BJ (cell line): ENCODE data around the gene OR10A3. TPM values are rescaled to one million over a fixed set of nuclear protein-coding genes. Genes with fewer than 3 reads are reported as not detected.

Experiments used
- CTCF ChIA-PET: fragments of 350-600 bp; formaldehyde crosslinking; extraction: SDS; loops from one replicate; lab custom pipeline; 2021; ENCODE audit warnings: antibody characterized with exemption, inconsistent platforms; lab: Yijun Ruan, JAX
- POLR2A ChIA-PET: fragments of 300-600 bp; sonication (Branson Sonifier 250); formaldehyde crosslinking; extraction: SDS; loops from one replicate; lab custom pipeline; 2021; ENCODE audit warnings: antibody characterized with exemption; lab: Charles Lee
- DNase-seq: peaks from one replicate; pipeline ENCODE4 v3.0.0-alpha.2; 2011; ENCODE audit warnings: low read depth
- H3K27me3 ChIP-seq: 2 replicates; pipeline ENCODE4 v1.6.0; 2011; ENCODE audit warnings: low read length; ENCODE audit not compliant: control insufficient read depth, insufficient read depth
- H3K36me3 ChIP-seq: 2 replicates; pipeline ENCODE4 v1.5.1; 2011; ENCODE audit warnings: low read length; ENCODE audit not compliant: control insufficient read depth, insufficient read depth
- H3K4me3 ChIP-seq: 2 replicates; pipeline ENCODE4 v1.5.1; 2011; ENCODE audit warnings: low read depth, mild to moderate bottlenecking, control low read depth, low read length
- polyA plus RNA-seq: library from polyadenylated mRNA; depleted of rRNA; stranded (reverse); fragments of >200 nt; gene quantifications from 2 replicates; pipeline ENCODE4 v1.2.3, GENCODE V29; 2011; rRNA removed
- small RNA-seq: library from RNA; depleted of rRNA; stranded (forward); fragments of <200 nt; gene quantifications from one replicate; pipeline ENCODE3, GENCODE V24; 2012; ENCODE audit warnings: low replicate concordance, low read depth; ENCODE audit not compliant: insufficient read length
- TF ChIP-seq, protein P1 (sequence below): IDR thresholded peaks from 2 replicates; pipeline ENCODE4 v1.5.1; 2011; ENCODE audit warnings: low read depth, mild to moderate bottlenecking, control low read depth, inconsistent platforms, low read length, moderate library complexity; ENCODE audit not compliant: insufficient read depth

OR10A3 gene
- polyA plus RNA-seq, 1 experiment = 0.07 TPM

DNA sequence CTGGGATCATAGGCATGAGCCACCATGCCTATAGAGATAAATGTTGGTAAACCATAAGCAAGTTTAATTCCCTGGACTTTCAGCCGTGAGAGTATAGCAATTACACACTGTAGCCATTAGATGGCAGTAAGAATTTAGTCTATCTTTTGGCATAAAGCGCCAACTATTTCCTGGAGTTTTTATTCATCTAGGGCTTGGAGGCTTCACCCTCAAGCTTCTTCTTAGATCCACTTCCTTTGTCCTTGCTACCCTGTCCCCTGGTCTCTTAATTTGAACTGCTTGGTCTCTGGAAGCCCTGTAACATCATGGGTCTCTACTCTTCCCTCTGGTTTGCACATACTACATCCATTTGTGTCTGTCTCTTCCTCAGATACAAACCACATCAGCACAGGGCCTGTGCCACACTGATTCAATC lies 48.7 kb downstream of the OR10A3 start:
- Histone ChIP-seq H3K36me3 (no peaks in the 10 kb centered on the region), H3K4me3 (no peak overlapping the region), H3K27me3 (no peaks in the 10 kb centered on the region)
- TF ChIP-seq, protein P1, sequence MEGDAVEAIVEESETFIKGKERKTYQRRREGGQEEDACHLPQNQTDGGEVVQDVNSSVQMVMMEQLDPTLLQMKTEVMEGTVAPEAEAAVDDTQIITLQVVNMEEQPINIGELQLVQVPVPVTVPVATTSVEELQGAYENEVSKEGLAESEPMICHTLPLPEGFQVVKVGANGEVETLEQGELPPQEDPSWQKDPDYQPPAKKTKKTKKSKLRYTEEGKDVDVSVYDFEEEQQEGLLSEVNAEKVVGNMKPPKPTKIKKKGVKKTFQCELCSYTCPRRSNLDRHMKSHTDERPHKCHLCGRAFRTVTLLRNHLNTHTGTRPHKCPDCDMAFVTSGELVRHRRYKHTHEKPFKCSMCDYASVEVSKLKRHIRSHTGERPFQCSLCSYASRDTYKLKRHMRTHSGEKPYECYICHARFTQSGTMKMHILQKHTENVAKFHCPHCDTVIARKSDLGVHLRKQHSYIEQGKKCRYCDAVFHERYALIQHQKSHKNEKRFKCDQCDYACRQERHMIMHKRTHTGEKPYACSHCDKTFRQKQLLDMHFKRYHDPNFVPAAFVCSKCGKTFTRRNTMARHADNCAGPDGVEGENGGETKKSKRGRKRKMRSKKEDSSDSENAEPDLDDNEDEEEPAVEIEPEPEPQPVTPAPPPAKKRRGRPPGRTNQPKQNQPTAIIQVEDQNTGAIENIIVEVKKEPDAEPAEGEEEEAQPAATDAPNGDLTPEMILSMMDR = peak; percentile 65
- CTCF ChIA-PET = interaction anchor here (0.6 to 7.5 kb wide), 23 partner anchors 12 to 675 kb away, joined by 3 to 129 read pairs (median 6); partner anchors contain the start of genes EIF3F and NLRP10
- no peak for DNase-seq
- POLR2A ChIA-PET = interaction anchor here (1.0 to 1.3 kb wide), 3 partner anchors 10 to 94 kb away, joined by 3 read pairs; partner anchors contain the start of genes EIF3F and NLRP10

DNA sequence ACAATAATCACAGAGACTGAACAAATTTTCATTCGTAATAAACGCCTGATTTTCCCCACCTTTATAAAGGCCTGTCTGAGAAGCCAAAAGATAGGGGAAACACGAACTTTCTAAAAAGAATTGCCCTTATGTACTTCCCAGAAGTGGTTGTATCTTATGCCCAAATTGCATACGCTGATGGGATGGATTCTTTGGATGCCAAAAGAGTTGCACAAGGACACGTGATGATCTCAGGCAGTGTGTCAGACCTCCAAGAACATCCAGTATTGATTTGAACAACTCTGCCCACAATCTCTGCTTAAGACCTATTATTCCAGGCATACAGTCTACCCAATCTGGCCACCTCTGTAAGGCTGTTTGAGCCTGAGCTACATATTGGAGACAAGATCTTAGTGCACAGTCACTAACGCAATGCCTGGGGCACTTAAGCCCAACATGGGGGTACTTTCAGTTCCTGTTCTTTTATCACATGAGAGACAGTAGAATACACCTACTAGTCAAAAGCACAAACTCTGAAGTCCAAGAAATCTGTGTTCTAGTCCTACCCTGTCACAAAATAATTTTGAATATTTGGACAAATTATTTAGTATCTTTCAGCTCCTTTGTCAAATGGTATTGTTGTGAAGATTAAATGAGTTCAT lies 49.3 kb downstream of the OR10A3 start:
- TF ChIP-seq, protein P1 = no peak
- ChIA-PET CTCF (interaction anchor here (0.8 to 7.5 kb wide), 19 partner anchors 12 to 208 kb away, joined by 3 to 129 read pairs (median 6); partner anchors contain the start of gene EIF3F), POLR2A (interaction anchor here (1.0 to 1.3 kb wide), 3 partner anchors 11 to 95 kb away, joined by 3 read pairs; partner anchors contain the start of genes EIF3F and NLRP10)
- Histone ChIP-seq H3K4me3 (no peak overlapping the region), H3K27me3 (no peaks in the 10 kb centered on the region), H3K36me3 (no peaks in the 10 kb centered on the region)
- peak; percentile 40 for DNase-seq

DNA sequence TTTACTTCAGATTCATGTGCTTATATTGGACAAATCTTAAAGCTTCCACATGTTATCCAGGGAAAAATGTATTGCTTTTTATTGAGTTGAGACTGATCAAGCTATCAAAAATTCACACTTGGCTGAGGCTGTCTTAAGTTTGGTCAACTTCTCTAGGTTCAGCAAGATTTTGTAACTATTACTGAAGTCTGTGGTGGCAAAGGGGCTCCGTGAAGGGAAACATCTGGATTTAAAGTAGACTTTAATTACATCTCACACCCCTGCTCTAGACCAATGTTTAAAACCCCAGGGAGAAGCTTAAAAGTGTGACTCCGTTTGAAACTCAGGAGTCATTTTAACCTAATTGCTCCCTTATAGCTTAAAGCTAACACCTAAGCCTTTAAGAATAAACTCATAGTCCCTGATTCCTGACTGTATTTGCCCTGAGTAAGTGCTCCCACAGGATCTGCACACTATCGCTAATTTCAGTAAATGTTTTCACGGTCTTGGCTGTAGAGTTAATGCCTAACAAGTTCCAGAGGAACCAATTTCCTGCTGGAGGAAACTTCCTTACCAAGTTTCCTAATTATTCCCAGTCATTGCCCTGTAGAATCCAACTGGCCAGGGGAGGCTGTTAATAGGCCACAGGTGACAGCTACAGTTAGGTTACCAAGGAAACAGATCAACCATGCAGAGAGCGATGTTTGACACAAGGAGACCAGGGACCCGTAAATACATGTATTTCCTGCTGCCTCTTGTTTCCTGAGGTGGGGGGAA lies 50.9 kb downstream of the OR10A3 start:
- DNase-seq = no peak
- Histone ChIP-seq H3K27me3 (no peaks in the 10 kb centered on the region), H3K36me3 (no peaks in the 10 kb centered on the region), H3K4me3 (no peak overlapping the region)
- TF ChIP-seq, protein P1 = no peak
- ChIA-PET CTCF (interaction anchor here (1.1 to 7.5 kb wide), 9 partner anchors 9 to 209 kb away, joined by 3 to 129 read pairs (median 6); partner anchors contain the start of gene EIF3F), POLR2A (interaction anchor here (0.6 to 1.1 kb wide), 2 partner anchors 96 to 1047 kb away, joined by 3 read pairs; partner anchors contain the start of gene EIF3F)

DNA sequence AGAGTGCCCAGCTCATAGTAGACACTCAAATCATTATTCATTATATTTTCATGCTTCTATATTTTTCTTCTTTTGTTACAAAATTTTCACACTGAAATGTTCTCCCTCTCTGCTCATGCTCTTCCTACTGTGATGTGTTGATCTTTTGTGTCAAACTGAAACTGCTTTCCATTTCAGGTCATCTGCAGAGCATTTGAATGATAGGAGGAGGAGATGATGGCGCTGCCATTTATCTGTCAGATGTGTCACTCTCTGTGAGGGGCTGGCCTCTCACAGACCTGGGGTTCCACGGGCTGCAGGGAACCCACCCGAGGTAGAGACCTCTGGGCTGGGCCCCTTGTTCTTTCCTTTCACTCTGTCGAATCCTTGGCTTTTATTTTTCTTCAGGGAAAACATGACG lies 51.5 kb downstream of the OR10A3 start:
- ChIA-PET CTCF (interaction anchor here (1.1 to 7.5 kb wide), 6 partner anchors 8 to 209 kb away, joined by 3 to 129 read pairs (median 7); partner anchors contain the start of gene EIF3F), POLR2A (interaction anchor here (0.6 to 1.1 kb wide), 3 partner anchors 97 to 1655 kb away, joined by 3 read pairs; partner anchors contain the start of gene EIF3F)
- TF ChIP-seq, protein P1 = no peak
- no peaks in the 10 kb centered on the region for H3K36me3 ChIP-seq
- no peak for DNase-seq
- no peaks in the 10 kb centered on the region for H3K27me3 ChIP-seq
- H3K4me3 ChIP-seq = peak overlapping the region; percentile 9; the same call in 1 of the 2 replicates

Small RNA genes within 50 kb of the gene (small RNA-seq; reads per million reads assigned to genes)
- gene COX6CP5 (not detected), gene RNU6-943P (not detected)

Other genes starting within 250 kb of the OR10A3 start
- gene OVCH2, start 235.2 kb downstream of the OR10A3 start, polyA plus RNA-seq = 2.8 and 3.7 TPM in 2 replicates
- gene OR5P2, start 144.8 kb downstream of the OR10A3 start, polyA plus RNA-seq = 0.23 and 0.40 TPM in 2 replicates
- 0.36 TPM in 1 of 2 replicates, not detected in the other for gene OR5P3, start 110.9 kb downstream of the OR10A3 start, polyA plus RNA-seq
- 0.07 and 0.31 TPM in 2 replicates for gene OR10A6, start 10.4 kb downstream of the OR10A3 start, polyA plus RNA-seq
- gene NLRP10, start 23.7 kb upstream of the OR10A3 start, polyA plus RNA-seq = 3.9 and 5.1 TPM in 2 replicates
- gene EIF3F, start 45.6 kb upstream of the OR10A3 start, polyA plus RNA-seq = 181 and 218 TPM in 2 replicates
- gene TUB, start 139.5 kb upstream of the OR10A3 start, polyA plus RNA-seq = 9.8 and 11.8 TPM in 2 replicates
- not detected in 2 replicates for gene RIC3, start 227.3 kb upstream of the OR10A3 start, polyA plus RNA-seq